Subcutaneous adipose tissue (tissue), 4 donors: Measurements from ENCODE around the gene PPP2R5D. TPM values are rescaled to one million over a fixed set of nuclear protein-coding genes. Genes with fewer than 3 reads are reported as not detected.

ENCODE experiments used
- CTCF ChIP-seq: fragments of 450-650 bp; IDR thresholded peaks from one replicate; pipeline ENCODE4 v1.5.1; 2016; ENCODE audit warnings: low read depth, mild to moderate bottlenecking, control low read depth, antibody characterized with exemption, moderate library complexity
- total RNA-seq, 4 donors: library from RNA; depleted of rRNA; stranded (reverse); fragments of >200 nt; gene quantifications; one replicate each; pipeline ENCODE4 v1.1.0, GENCODE V29; 2016

Gene PPP2R5D
- total RNA-seq, 4 donors from 2014 or later: 26.7 to 43.1 (median 34.7) TPM

GRCh38 chr6:43005844-43006243, 21.5 kb downstream of the PPP2R5D start:
- no peak for TF ChIP-seq CTCF

DNA sequence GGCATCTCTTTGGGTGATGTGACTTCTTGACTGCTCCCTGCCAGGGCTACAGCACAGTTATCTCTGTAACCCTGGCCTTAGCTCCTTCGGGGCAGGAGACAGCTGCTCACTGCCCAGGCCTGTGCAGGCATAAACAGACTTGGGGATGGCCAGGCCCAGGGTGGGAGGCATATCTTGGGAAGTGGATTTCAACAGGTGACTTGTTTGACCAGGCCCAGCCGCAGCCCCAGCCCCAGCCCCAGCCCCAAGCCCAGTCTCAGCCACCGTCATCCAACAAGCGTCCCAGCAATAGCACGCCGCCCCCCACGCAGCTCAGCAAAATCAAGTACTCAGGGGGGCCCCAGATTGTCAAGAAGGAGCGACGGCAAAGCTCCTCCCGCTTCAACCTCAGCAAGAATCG, 21.9 kb downstream of the PPP2R5D start:
- no peak for TF ChIP-seq CTCF

GRCh38 chr6:43007126-43007525, 22.8 kb downstream of the PPP2R5D start:
- TF ChIP-seq CTCF: no peak

DNA sequence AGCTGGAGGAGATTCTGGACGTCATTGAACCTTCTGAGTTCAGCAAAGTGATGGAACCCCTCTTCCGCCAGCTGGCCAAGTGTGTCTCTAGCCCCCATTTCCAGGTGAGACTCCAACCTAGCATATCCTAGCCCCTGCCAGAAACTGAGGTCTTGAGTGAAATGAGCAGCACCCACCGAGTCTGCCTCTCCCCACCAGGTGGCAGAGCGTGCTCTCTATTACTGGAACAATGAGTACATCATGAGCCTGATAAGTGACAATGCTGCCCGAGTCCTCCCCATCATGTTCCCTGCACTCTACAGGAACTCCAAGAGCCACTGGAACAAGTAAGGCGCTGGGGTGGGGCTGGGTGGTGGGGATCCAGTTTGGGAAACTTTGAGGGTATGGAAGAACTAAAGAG, 24.8 kb downstream of the PPP2R5D start:
- no peak for TF ChIP-seq CTCF

- no peak for TF ChIP-seq CTCF
Observed at GRCh38 chr6:43011207-43011606, 26.8 kb downstream of the PPP2R5D start.

GRCh38 chr6:43012364-43012763, 28.0 kb downstream of the PPP2R5D start:
- no peak for TF ChIP-seq CTCF

GRCh38 chr6:43013097-43013842, 28.9 kb downstream of the PPP2R5D start:
- no peak for TF ChIP-seq CTCF
